T-helper 1 cell treated with Interleukin-12 subunit alpha and Interleukin-12 subunit beta and Interleukin-4 antibody, amounts not matched to agents 30 μg/mL and 1 μg/mL, for 36 hours (primary cell): ENCODE results near the gene TAF11L2.
"Not testable (repeated sequence)": the region's sequence is repeated elsewhere in the genome, so short reads cannot be mapped to it uniquely, and the experiment has no call there.

Experiments used
- H3K27ac Mint-ChIP-seq: one replicate; pipeline ENCODE4 v1.8.0; 2021; ENCODE audit warnings: mild to moderate bottlenecking, mixed read lengths
- H3K27me3 Mint-ChIP-seq: one replicate; pipeline ENCODE4 v1.8.0; 2021; ENCODE audit warnings: low read depth, mixed read lengths
- H3K36me3 Mint-ChIP-seq: one replicate; pipeline ENCODE4 v1.8.0; 2021; ENCODE audit warnings: low read depth, mixed read lengths
- H3K4me1 Mint-ChIP-seq: one replicate; pipeline ENCODE4 v1.8.0; 2021; ENCODE audit warnings: low read depth, mixed read lengths
- H3K4me3 Mint-ChIP-seq: one replicate; pipeline ENCODE4 v1.8.0; 2021; ENCODE audit warnings: mild to moderate bottlenecking, moderate library complexity, mixed read lengths
- H3K9me3 Mint-ChIP-seq: one replicate; pipeline ENCODE4 v1.8.0; 2021; ENCODE audit warnings: mixed read lengths

Gene TAF11L2

DNA sequence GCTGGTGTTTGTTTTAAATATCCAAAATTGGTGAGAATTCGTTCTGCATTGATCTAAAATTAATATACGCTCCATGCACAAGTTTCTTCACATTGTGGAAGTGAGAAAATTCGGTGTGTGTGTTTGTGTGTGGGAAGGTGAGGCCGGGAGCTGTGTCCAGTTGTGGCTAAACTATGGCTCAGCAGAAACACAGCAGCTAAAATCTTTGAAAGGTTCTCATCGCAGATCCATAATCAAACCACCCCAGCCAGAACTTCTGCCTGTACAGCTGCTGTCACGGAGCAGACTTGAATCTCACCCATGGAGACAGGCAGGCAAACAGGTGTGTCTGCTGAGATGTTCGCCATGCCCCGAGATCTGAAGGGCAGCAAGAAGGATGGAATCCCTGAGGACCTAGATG lies at the start of gene TAF11L2:
TSS of gene TAF11L2 (plus strand) at position 301 of the 400 bp plus-strand sequence.
- H3K4me3 Mint-ChIP-seq, H3K4me1 Mint-ChIP-seq, H3K27ac Mint-ChIP-seq, H3K36me3 Mint-ChIP-seq, H3K27me3 Mint-ChIP-seq: not testable (repeated sequence)
- H3K9me3 Mint-ChIP-seq, result peaks cover 20% of the 10 kb centered on the region

DNA sequence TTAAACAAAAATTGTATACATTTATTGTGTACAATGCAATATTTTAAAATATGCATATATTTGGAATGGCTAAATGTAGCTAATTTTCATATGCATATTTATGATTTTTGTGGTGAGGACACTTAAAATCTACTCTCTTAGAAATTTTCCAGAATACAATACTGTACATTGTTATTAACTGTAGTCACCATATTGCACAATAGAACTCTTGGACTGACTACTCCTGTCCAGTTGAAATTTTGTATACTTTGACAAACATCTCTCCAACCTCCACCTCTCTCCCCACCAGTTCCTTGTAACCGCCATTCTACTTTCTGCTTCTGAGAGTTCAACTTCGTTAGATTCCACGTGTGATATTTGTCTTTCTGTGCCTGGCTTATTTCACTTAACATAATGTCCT lies 49.2 kb upstream of the TAF11L2 start:
- Mint-ChIP-seq H3K4me3 (no peak overlapping the region), H3K9me3 (peaks cover 20% of the 10 kb centered on the region), H3K27me3 (no peaks in the 10 kb centered on the region), H3K27ac (no peak overlapping the region), H3K4me1 (no peaks in the 10 kb centered on the region), H3K36me3 (no peaks in the 10 kb centered on the region)

DNA sequence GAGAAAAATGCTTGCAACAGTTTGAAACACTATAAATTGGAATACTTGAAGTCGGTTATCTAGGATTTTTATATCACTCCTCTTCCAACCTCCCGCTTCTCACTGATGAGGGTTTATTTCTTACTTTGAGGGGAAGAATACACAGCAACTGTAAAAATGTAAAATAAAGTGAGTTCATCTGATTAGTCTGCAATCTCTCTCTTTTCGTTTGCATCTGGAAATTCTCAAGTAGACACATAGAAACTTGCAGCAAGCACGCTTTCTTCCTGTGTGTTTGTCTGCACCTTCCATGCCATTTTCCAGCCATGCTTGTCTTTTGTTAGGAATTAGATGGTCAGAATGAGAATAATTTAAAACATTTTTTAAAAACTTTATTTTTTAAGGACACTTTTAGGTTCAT lies 45.1 kb upstream of the TAF11L2 start:
- peaks cover 24% of the 10 kb centered on the region for H3K9me3 Mint-ChIP-seq
- H3K4me1 Mint-ChIP-seq, result no peaks in the 10 kb centered on the region
- no peaks in the 10 kb centered on the region for H3K36me3 Mint-ChIP-seq
- no peak overlapping the region for H3K4me3 Mint-ChIP-seq
- no peak overlapping the region for H3K27ac Mint-ChIP-seq
- no peaks in the 10 kb centered on the region for H3K27me3 Mint-ChIP-seq

DNA sequence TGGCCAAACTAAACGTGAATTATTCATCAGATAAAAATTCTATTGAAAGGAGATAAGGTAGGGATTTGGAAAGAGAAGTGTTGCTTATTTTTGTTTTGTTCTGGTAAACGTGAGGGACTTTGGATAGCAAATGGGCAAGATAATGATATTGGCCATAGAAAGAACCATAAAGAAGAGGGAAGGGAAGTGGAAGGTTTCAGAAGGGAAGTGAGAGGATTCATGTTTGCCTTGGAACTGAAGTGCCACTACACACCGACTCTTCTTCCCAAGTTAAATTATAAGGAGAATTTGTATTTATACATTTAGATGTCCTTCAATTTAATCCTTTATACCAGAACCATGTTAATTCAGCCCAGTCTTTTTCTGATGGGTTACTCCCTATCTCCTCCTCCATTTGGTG lies 42.1 kb upstream of the TAF11L2 start:
- Mint-ChIP-seq H3K4me3 (no peak overlapping the region), H3K9me3 (peaks cover 17% of the 10 kb centered on the region), H3K36me3 (no peaks in the 10 kb centered on the region), H3K27me3 (no peaks in the 10 kb centered on the region), H3K4me1 (no peaks in the 10 kb centered on the region), H3K27ac (no peak overlapping the region)

DNA sequence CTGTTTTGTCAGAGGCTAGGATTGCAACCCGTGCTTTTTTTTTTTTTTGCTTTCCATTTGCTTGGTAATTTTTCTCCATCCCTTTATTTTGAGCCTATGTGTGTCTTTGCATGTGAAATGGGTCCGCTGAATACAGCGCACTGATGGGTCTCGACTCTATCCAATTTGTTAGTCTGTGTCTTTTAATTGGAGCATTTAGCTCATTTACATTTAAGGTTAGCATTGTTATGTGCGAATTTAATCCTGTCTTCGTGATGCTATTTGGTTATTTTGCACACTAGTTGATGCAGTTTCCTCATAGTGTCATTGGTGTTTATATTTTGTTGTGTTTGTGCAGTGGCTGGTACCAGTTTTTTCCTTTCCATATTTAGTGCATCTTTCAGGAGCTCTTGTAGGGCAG lies 36.2 kb upstream of the TAF11L2 start:
- no peak overlapping the region for H3K4me3 Mint-ChIP-seq
- peaks cover 36% of the 10 kb centered on the region for H3K9me3 Mint-ChIP-seq
- no peaks in the 10 kb centered on the region for H3K4me1 Mint-ChIP-seq
- no peak overlapping the region for H3K27ac Mint-ChIP-seq
- no peaks in the 10 kb centered on the region for H3K36me3 Mint-ChIP-seq
- no peaks in the 10 kb centered on the region for H3K27me3 Mint-ChIP-seq

DNA sequence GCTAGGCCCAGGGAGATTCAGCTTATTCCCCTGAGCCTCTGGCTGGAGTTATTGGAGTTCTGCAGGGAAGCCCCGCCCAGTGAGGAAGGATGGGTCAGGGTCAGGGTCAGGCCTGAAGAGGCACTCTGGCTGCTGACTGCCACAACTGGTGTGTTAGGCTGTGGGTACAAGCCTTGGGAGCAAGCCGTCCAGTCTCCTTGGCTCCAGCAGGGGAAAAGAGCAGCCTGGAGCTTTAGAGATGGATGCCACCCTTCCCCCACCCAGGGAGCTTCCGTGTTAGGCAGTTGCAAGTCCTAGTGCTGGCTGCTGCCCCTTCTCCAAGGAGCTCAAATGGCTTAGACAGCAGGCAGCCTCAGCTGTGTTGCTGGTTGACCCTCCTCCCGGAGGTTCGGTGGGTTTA lies 34.4 kb upstream of the TAF11L2 start:
- H3K9me3 Mint-ChIP-seq, result peaks cover 38% of the 10 kb centered on the region
- no peak overlapping the region for H3K27ac Mint-ChIP-seq
- no peaks in the 10 kb centered on the region for H3K27me3 Mint-ChIP-seq
- no peak overlapping the region for H3K4me3 Mint-ChIP-seq
- no peaks in the 10 kb centered on the region for H3K4me1 Mint-ChIP-seq
- H3K36me3 Mint-ChIP-seq, result no peaks in the 10 kb centered on the region

DNA sequence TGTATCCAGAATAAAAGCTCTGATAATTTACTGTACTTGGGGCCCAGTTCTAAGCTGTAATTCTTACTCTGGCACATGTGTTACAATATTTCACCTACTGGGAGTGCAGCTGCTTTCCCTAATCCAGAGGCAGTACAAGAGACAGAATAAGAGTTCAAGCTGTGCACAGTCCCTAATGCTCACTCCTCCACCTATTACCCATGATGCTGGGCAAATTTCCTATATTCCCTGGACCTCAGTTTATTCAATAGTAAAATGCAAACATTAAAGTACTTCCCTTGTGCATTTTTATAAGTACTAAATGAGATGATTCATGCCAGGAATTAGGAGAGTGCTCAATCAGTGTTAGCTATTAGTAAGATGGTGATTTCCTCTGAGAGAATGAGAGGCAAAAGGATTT lies 28.0 kb upstream of the TAF11L2 start:
- Mint-ChIP-seq H3K4me3 (no peak overlapping the region), H3K9me3 (peaks cover 14% of the 10 kb centered on the region), H3K4me1 (no peaks in the 10 kb centered on the region), H3K36me3 (no peaks in the 10 kb centered on the region), H3K27me3 (no peaks in the 10 kb centered on the region), H3K27ac (no peak overlapping the region)

DNA sequence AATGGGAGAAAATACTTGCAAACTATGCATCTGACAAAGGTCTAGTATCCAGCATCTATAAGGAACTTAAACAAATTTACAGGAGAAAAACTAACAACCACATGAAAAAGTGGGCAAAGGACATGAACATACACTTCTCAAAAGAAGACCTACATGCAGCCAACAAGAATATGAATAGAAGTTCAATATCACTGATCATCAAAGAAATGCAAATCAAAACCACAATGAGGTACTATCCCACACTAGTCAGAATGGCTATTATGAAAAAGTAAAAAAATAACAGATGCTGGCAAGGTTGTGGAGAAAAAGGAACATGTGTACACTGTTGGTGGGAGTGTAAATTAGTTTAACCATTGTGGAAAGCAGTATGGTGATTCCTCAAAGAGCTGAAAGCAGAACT lies 23.0 kb upstream of the TAF11L2 start:
- not testable (repeated sequence) for H3K27me3 Mint-ChIP-seq, H3K36me3 Mint-ChIP-seq, H3K9me3 Mint-ChIP-seq, H3K4me3 Mint-ChIP-seq, H3K4me1 Mint-ChIP-seq, H3K27ac Mint-ChIP-seq

DNA sequence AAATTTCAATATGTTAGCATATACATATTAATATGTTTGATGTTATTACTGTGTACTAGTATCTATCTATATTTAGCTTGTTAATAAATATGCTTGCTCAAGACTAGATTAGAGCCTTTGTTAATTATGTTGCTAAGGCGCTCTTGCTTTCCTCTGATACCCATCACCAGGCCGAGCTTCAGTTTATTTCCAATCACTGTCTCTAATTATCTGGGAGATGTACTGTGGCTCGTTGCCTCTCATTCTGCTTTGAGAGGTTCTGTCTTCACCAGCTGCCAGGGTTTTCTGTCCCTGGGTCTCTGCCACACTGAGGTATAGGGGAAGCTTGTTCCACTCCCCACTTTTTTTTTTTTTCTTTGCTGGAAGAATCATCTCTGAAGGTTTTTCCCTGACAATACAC lies 21.0 kb upstream of the TAF11L2 start:
- Mint-ChIP-seq H3K9me3 (no peaks in the 10 kb centered on the region), H3K27ac (no peak overlapping the region), H3K4me3 (no peak overlapping the region), H3K4me1 (no peaks in the 10 kb centered on the region), H3K27me3 (no peaks in the 10 kb centered on the region), H3K36me3 (no peaks in the 10 kb centered on the region)

DNA sequence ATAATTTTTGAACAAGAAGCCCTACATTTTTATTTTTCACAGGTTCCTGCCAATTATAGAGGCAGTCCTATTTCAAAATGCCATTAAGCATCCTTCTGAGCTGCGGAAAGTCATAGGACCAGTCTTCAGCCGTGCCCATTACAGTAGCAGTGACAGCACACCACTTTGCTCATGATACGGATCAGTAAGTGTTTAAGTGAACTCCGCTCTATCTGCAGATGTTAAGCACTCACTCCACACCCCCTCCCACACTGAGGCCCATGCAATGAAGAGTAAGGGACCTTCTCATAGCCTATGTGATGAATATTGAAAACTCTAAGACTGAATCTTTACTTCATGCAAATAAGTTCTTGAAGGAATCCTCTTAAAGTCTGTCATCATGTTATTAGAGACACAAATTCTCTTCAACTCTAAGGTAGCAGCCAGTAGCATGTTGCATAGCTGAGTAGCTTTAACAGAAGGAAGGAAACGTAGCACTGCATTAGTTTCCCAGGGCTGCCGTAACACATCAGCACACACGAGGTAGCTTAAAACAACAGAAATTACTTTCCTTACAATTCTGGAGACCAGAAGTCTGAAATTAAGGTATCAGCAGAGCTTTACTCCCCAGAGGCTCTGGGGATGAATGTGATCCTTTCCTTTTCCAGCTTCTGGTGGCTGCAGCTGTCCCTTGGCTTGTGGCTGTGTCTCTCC lies 20.3 kb upstream of the TAF11L2 start:
- Mint-ChIP-seq H3K4me1 (no peaks in the 10 kb centered on the region), H3K4me3 (no peak overlapping the region), H3K27me3 (no peaks in the 10 kb centered on the region), H3K36me3 (no peaks in the 10 kb centered on the region), H3K27ac (no peak overlapping the region), H3K9me3 (no peaks in the 10 kb centered on the region)

DNA sequence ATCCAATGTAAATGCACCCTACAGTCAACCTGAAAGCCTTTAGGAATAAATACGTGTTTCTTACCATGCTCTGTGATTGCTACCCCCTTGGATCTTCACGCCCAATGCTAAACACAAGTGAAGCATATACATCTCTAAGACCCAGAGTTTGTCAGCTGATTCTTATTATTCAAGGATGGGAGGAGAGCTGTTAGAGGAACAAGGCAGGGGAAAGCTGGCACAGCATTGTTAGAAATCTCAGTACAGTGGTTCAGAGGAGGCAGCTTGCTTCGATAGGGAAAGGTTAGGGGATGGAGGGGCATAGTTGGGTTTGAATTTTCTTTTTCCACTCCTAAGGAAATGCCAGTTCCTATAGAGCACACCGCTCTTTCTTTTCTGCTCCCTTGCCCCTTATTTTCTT lies 16.7 kb upstream of the TAF11L2 start:
- H3K9me3 Mint-ChIP-seq, result no peaks in the 10 kb centered on the region
- H3K27me3 Mint-ChIP-seq, result no peaks in the 10 kb centered on the region
- H3K36me3 Mint-ChIP-seq, result no peaks in the 10 kb centered on the region
- H3K27ac Mint-ChIP-seq, result no peak overlapping the region
- no peak overlapping the region for H3K4me3 Mint-ChIP-seq
- H3K4me1 Mint-ChIP-seq, result no peaks in the 10 kb centered on the region

DNA sequence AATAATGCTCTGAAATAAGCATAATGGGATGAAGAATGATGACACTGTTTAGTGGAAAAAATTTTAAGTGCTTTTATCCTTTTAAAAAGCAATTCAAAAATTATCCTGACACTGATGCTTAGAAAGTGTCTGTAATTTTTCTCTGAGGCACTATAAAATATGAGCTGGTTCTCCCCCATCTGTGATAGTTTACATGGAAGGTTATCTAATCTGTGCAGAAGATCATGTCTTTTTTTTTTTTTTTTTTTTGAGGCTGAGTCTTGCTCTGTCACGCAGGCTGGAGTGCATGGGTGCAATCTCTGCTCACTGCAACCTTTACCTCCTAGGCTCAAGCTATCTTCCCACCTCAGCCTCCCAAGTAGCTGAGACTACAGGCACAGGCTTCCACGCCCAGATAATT lies 15.2 kb upstream of the TAF11L2 start:
- Mint-ChIP-seq H3K27me3 (no peaks in the 10 kb centered on the region), H3K4me3 (no peak overlapping the region), H3K36me3 (no peaks in the 10 kb centered on the region), H3K4me1 (no peaks in the 10 kb centered on the region), H3K27ac (no peak overlapping the region), H3K9me3 (no peaks in the 10 kb centered on the region)

DNA sequence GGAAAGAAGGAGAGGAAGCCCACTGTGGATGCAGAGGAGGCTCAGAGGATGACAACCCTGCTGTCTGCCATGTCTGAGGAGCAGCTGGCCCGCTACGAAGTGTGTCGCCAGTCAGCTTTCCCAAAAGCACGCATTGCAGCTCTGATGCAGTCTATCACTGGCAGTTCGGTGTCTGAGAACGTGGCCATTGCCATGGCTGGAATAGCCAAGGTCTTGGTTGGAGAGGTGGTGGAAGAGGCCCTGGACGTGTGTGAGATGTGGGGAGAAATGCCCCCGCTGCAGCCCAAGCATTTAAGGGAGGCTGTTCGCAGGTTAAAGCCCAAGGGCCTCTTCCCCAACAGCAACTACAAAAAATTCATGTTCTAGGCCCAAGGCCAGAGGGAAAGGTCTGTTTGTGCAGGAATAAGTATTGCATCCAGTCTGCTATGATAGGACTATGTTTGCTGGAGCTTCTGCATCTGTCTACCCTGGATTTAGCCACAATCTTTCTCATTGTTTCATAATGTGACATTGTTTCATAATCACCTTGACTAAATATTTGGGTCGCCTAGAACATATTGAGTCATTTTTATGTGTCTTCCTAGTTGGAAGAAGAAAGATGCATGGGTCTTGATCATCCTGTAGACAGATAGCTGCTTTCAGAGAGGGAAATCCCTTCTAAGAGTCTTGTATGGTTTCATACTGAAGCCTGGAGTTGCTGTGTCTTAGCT lies 11.4 kb upstream of the TAF11L2 start:
- not testable (repeated sequence) for H3K9me3 Mint-ChIP-seq, H3K36me3 Mint-ChIP-seq, H3K4me1 Mint-ChIP-seq, H3K27ac Mint-ChIP-seq, H3K4me3 Mint-ChIP-seq, H3K27me3 Mint-ChIP-seq

DNA sequence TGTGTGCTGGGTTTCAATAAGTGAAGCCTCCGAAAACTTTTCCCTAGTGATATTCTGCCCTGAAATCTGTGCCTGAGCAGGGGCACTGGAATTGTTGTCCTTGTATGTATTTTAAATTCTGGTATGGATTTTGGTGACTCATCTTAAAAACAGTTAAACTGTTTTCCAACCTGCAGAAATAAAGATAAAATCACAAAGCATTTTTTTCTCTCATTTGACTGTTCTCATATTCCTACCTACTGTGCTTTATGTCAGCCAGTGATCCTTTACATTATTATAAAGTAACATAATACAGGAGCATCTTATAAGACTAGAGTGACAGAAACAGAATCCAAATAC lies 10.9 kb upstream of the TAF11L2 start:
- Mint-ChIP-seq H3K36me3 (no peaks in the 10 kb centered on the region), H3K27me3 (no peaks in the 10 kb centered on the region), H3K4me1 (no peaks in the 10 kb centered on the region), H3K27ac (no peak overlapping the region), H3K9me3 (peaks cover 6% of the 10 kb centered on the region), H3K4me3 (no peak overlapping the region)

DNA sequence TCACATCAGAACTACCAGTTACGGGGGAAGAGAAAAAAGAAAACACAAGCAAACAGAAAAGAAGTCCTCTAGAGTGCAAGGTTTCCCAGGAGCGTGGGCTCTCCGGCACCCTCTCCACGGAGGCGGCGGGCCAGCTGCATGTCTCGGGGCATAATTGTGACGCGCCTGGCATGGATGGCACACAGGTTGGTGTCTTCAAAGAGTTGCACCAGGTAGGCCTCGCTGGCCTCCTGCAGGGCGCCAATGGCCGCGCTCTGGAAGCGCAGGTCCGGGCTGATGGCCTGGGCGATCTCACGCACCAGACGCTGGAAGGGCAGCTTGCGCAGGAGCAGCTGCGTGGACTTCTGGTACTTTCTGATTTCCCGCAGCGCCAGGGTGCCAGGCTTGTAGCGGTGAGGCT lies 6.8 kb upstream of the TAF11L2 start:
- not testable (repeated sequence) for H3K4me3 Mint-ChIP-seq, H3K36me3 Mint-ChIP-seq, H3K27ac Mint-ChIP-seq, H3K27me3 Mint-ChIP-seq, H3K4me1 Mint-ChIP-seq
- H3K9me3 Mint-ChIP-seq, result peaks cover 19% of the 10 kb centered on the region

DNA sequence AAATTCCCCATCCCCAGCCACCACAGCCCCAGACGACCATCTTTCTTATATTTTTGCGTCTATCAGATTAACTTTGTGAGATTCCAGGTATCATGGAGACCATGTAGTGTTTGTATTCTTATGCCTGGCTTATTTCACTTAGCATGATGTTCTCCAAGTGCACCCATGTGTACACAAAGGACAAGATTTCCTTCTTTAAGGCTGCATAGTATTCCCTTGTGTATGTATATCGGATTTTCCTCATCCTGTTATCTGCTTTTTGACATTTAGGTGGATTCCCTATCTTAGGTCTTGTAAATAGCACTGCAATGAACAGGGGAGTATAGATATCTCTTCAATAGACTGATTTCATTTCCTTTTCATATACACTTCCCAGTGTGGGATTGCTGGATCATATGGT lies 5.3 kb upstream of the TAF11L2 start:
- Mint-ChIP-seq H3K9me3 (peaks cover 19% of the 10 kb centered on the region), H3K27me3 (no peaks in the 10 kb centered on the region), H3K4me3 (no peak overlapping the region), H3K36me3 (no peaks in the 10 kb centered on the region), H3K27ac (no peak overlapping the region), H3K4me1 (no peaks in the 10 kb centered on the region)
